Vagina (tissue), 2 donors: ENCODE results near the gene LENG8.

ENCODE experiments used
- POLR2A ChIP-seq, 2 donors: fragments of 450-650 bp; IDR thresholded peaks; one replicate each; pipeline ENCODE4 v1.6.1; 2017; ENCODE audit warnings: antibody characterized with exemption in 2 of 2, mild to moderate bottlenecking in 2 of 2, moderate library complexity in 2 of 2
- POLR2AphosphoS5 ChIP-seq, 2 donors: sonication (generic); formaldehyde crosslinking; IDR thresholded peaks; one replicate each; pipeline ENCODE4 v1.9.0; 2017; ENCODE audit warnings: antibody characterized with exemption in 2 of 2, mild to moderate bottlenecking in 2 of 2, low read depth in 1 of 2; ENCODE audit not compliant: insufficient read depth in 1 of 2
- TF ChIP-seq, protein P1 (sequence below), 3 experiments: fragments of 450-650 bp in 2 of 3; fragments of 200-600 bp in 1 of 3; sonication (generic) in 1 of 3; IDR thresholded peaks; one replicate each; pipeline ENCODE4 v1.5.1; 2017 to 2019; ENCODE audit warnings: antibody characterized with exemption in 3 of 3, mild to moderate bottlenecking in 2 of 3, moderate library complexity in 2 of 3

GRCh38 chr19:54429545-54430227 lies 19.3 kb upstream of the LENG8 start:
- TF ChIP-seq, protein P1, sequence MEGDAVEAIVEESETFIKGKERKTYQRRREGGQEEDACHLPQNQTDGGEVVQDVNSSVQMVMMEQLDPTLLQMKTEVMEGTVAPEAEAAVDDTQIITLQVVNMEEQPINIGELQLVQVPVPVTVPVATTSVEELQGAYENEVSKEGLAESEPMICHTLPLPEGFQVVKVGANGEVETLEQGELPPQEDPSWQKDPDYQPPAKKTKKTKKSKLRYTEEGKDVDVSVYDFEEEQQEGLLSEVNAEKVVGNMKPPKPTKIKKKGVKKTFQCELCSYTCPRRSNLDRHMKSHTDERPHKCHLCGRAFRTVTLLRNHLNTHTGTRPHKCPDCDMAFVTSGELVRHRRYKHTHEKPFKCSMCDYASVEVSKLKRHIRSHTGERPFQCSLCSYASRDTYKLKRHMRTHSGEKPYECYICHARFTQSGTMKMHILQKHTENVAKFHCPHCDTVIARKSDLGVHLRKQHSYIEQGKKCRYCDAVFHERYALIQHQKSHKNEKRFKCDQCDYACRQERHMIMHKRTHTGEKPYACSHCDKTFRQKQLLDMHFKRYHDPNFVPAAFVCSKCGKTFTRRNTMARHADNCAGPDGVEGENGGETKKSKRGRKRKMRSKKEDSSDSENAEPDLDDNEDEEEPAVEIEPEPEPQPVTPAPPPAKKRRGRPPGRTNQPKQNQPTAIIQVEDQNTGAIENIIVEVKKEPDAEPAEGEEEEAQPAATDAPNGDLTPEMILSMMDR (IDR thresholded peaks at IDR 0.05) = no peak
- no peak for TF ChIP-seq POLR2A (IDR thresholded peaks at IDR 0.05)
- TF ChIP-seq POLR2AphosphoS5 (IDR thresholded peaks at IDR 0.05; ENCODE audit: insufficient read depth in 1 of 2, low read depth in 1 of 2) = no peak
